Activated CD4-positive, alpha-beta T cell treated with anti-CD3 and anti-CD28 coated beads, Interleukin-2, Interleukin-4, amounts not matched to agents 100 ng/mL and 50 ng/mL, durations not matched to agents 16 hours and 8 hours (primary cell): Measurements from ENCODE around the gene KDM4B.

Experiments used
- DNase-seq: peaks from one replicate; pipeline ENCODE4 v3.0.0-alpha.2; 2020; ENCODE audit warnings: low spot score

The KDM4B gene

GRCh38 chr19:5086725-5087439, 118.0 kb downstream of the KDM4B start:
- no peak for DNase-seq

- DNase-seq: no peak
These were observed 120.4 kb downstream of the KDM4B start for GRCh38 chr19:5089283-5089682.

GRCh38 chr19:5090465-5091017, 121.6 kb downstream of the KDM4B start:
- no peak for DNase-seq

- DNase-seq: no peak
These were observed 122.2 kb downstream of the KDM4B start for GRCh38 chr19:5091018-5091683.

- no peak for DNase-seq
These were observed 123.0 kb downstream of the KDM4B start for GRCh38 chr19:5091684-5092480.

GRCh38 chr19:5092481-5092843, 123.5 kb downstream of the KDM4B start:
- no peak for DNase-seq

GRCh38 chr19:5093297-5093928, 124.5 kb downstream of the KDM4B start:
- DNase-seq: no peak

- DNase-seq: no peak
These were observed 125.2 kb downstream of the KDM4B start for GRCh38 chr19:5093948-5094718.

GRCh38 chr19:5094768-5095567, 126.1 kb downstream of the KDM4B start:
- DNase-seq: no peak

GRCh38 chr19:5095568-5095850, 126.6 kb downstream of the KDM4B start:
- DNase-seq: no peak

GRCh38 chr19:5096536-5096935, 127.6 kb downstream of the KDM4B start:
- no peak for DNase-seq

GRCh38 chr19:5097331-5097930, 128.5 kb downstream of the KDM4B start:
- DNase-seq: no peak

- DNase-seq: no peak
These were observed 129.2 kb downstream of the KDM4B start for GRCh38 chr19:5097959-5098623.

GRCh38 chr19:5098646-5099045, 129.7 kb downstream of the KDM4B start:
- DNase-seq: no peak

GRCh38 chr19:5099701-5100221, 130.8 kb downstream of the KDM4B start:
- no peak for DNase-seq

- no peak for DNase-seq
These were observed 133.0 kb downstream of the KDM4B start for GRCh38 chr19:5101871-5102270.

GRCh38 chr19:5102520-5102919, 133.6 kb downstream of the KDM4B start:
- DNase-seq: no peak

- DNase-seq: no peak
These were observed 134.3 kb downstream of the KDM4B start for GRCh38 chr19:5103061-5103701.

- no peak for DNase-seq
These were observed 135.0 kb downstream of the KDM4B start for GRCh38 chr19:5103812-5104410.
